ENCODE measurements around the gene CIDEA. TPM values are rescaled to one million over a fixed set of nuclear protein-coding genes. Genes with fewer than 3 reads are reported as not detected.

CIDEA gene
- total and polyA plus RNA-seq, 9 of the 15 experiments (the other 6 are each of a cell fraction or from before 2014, with no cell fraction given): not detected

DNA sequence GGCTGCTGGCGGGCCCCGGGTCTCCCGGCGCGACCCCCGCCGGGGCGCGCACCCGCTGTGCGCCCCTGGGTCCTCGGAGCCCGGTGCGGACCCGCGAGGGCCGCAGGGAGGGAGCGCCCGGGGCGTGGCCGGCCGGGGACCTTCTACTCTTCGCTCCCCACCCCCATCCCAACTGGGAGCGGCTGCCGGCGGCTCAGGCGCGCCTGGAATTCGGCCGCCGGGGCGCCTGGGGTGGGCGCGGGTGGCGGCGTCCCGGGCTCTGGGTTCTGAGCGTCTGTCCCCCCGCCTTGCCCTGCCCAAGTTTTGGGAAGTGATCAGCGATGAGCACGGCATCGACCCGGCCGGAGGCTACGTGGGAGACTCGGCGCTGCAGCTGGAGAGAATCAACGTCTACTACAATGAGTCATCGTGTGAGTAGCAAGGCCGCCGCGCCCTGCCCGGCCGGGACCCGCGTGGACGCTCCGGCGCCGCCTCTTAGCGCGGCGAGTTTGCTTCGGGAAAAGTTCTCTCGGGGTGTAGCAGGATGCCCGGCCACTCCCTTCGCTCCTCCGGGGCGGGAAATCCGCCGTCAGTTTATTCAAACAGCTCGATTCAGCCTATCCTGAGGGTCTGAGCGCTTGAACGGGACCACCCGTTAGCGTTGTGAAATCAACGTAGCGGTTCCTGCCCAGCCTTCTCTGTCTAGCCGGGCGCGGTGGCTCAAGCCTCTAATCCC lies 54.4 kb downstream of the CIDEA start (continued):
- TF ChIP-seq, protein P1, sequence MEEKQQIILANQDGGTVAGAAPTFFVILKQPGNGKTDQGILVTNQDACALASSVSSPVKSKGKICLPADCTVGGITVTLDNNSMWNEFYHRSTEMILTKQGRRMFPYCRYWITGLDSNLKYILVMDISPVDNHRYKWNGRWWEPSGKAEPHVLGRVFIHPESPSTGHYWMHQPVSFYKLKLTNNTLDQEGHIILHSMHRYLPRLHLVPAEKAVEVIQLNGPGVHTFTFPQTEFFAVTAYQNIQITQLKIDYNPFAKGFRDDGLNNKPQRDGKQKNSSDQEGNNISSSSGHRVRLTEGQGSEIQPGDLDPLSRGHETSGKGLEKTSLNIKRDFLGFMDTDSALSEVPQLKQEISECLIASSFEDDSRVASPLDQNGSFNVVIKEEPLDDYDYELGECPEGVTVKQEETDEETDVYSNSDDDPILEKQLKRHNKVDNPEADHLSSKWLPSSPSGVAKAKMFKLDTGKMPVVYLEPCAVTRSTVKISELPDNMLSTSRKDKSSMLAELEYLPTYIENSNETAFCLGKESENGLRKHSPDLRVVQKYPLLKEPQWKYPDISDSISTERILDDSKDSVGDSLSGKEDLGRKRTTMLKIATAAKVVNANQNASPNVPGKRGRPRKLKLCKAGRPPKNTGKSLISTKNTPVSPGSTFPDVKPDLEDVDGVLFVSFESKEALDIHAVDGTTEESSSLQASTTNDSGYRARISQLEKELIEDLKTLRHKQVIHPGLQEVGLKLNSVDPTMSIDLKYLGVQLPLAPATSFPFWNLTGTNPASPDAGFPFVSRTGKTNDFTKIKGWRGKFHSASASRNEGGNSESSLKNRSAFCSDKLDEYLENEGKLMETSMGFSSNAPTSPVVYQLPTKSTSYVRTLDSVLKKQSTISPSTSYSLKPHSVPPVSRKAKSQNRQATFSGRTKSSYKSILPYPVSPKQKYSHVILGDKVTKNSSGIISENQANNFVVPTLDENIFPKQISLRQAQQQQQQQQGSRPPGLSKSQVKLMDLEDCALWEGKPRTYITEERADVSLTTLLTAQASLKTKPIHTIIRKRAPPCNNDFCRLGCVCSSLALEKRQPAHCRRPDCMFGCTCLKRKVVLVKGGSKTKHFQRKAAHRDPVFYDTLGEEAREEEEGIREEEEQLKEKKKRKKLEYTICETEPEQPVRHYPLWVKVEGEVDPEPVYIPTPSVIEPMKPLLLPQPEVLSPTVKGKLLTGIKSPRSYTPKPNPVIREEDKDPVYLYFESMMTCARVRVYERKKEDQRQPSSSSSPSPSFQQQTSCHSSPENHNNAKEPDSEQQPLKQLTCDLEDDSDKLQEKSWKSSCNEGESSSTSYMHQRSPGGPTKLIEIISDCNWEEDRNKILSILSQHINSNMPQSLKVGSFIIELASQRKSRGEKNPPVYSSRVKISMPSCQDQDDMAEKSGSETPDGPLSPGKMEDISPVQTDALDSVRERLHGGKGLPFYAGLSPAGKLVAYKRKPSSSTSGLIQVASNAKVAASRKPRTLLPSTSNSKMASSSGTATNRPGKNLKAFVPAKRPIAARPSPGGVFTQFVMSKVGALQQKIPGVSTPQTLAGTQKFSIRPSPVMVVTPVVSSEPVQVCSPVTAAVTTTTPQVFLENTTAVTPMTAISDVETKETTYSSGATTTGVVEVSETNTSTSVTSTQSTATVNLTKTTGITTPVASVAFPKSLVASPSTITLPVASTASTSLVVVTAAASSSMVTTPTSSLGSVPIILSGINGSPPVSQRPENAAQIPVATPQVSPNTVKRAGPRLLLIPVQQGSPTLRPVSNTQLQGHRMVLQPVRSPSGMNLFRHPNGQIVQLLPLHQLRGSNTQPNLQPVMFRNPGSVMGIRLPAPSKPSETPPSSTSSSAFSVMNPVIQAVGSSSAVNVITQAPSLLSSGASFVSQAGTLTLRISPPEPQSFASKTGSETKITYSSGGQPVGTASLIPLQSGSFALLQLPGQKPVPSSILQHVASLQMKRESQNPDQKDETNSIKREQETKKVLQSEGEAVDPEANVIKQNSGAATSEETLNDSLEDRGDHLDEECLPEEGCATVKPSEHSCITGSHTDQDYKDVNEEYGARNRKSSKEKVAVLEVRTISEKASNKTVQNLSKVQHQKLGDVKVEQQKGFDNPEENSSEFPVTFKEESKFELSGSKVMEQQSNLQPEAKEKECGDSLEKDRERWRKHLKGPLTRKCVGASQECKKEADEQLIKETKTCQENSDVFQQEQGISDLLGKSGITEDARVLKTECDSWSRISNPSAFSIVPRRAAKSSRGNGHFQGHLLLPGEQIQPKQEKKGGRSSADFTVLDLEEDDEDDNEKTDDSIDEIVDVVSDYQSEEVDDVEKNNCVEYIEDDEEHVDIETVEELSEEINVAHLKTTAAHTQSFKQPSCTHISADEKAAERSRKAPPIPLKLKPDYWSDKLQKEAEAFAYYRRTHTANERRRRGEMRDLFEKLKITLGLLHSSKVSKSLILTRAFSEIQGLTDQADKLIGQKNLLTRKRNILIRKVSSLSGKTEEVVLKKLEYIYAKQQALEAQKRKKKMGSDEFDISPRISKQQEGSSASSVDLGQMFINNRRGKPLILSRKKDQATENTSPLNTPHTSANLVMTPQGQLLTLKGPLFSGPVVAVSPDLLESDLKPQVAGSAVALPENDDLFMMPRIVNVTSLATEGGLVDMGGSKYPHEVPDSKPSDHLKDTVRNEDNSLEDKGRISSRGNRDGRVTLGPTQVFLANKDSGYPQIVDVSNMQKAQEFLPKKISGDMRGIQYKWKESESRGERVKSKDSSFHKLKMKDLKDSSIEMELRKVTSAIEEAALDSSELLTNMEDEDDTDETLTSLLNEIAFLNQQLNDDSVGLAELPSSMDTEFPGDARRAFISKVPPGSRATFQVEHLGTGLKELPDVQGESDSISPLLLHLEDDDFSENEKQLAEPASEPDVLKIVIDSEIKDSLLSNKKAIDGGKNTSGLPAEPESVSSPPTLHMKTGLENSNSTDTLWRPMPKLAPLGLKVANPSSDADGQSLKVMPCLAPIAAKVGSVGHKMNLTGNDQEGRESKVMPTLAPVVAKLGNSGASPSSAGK (IDR thresholded peaks at IDR 0.05): peak; percentile 92
- TF ChIP-seq, protein P2, sequence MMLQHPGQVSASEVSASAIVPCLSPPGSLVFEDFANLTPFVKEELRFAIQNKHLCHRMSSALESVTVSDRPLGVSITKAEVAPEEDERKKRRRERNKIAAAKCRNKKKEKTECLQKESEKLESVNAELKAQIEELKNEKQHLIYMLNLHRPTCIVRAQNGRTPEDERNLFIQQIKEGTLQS (IDR thresholded peaks at IDR 0.05): peak; percentile 95
- TF ChIP-seq, protein P2 (CRISPR knock-in tag; conservative IDR thresholded peaks at IDR 0.05): peak; percentile 80
- peak; percentile 25 for TF ChIP-seq DACH1 (IDR thresholded peaks at IDR 0.05; ENCODE audit: partially characterized antibody)
- TF ChIP-seq, protein P3, sequence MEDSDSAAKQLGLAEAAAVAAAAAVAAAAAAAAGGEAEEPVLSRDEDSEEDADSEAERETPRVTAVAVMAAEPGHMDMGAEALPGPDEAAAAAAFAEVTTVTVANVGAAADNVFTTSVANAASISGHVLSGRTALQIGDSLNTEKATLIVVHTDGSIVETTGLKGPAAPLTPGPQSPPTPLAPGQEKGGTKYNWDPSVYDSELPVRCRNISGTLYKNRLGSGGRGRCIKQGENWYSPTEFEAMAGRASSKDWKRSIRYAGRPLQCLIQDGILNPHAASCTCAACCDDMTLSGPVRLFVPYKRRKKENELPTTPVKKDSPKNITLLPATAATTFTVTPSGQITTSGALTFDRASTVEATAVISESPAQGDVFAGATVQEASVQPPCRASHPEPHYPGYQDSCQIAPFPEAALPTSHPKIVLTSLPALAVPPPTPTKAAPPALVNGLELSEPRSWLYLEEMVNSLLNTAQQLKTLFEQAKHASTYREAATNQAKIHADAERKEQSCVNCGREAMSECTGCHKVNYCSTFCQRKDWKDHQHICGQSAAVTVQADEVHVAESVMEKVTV (CRISPR knock-in tag; IDR thresholded peaks at IDR 0.05): no peak
- peak; percentile 78 for TF ChIP-seq CREM (IDR thresholded peaks at IDR 0.05; ENCODE audit: low read depth)
- peak; percentile 39 for TF ChIP-seq SAP30 (IDR thresholded peaks at IDR 0.05; ENCODE audit: borderline replicate concordance, insufficient read depth, low read depth, low read length, poor library complexity, severe bottlenecking)
- TF ChIP-seq KAT2B (IDR thresholded peaks at IDR 0.05; ENCODE audit: low read depth, low read length): no peak

Data from K562 (cell line).